GM21737 (cell line): ENCODE results near the gene PRKCA.

Source experiments
- ATAC-seq: cut with Tn5 transposase; IDR thresholded peaks from one replicate; pipeline ENCODE4 v1.9.1; 2021; ENCODE audit warnings: mild to moderate bottlenecking, moderate library complexity; ENCODE audit not compliant: unreplicated experiment

The PRKCA gene

DNA sequence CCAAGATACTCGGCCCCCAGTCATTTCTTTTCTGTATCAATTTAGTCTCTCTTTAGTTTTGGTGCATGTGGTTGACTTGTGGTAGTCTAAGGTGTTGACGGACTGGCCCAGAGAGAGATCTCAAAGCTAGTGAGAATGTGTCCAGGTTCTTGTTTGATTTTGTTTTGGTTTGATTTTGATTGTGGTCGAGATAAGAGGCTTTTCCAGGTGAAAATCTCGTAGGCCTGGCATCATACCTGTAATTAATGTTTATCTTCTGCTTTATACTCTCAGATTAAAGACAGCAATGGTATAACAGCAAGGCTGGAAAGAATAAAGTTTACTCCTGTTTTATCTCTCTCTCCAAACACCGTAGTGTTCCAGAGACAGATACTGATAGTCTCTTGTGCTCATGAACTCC, 360.1 kb downstream of the PRKCA start:
- ATAC-seq = no peak

DNA sequence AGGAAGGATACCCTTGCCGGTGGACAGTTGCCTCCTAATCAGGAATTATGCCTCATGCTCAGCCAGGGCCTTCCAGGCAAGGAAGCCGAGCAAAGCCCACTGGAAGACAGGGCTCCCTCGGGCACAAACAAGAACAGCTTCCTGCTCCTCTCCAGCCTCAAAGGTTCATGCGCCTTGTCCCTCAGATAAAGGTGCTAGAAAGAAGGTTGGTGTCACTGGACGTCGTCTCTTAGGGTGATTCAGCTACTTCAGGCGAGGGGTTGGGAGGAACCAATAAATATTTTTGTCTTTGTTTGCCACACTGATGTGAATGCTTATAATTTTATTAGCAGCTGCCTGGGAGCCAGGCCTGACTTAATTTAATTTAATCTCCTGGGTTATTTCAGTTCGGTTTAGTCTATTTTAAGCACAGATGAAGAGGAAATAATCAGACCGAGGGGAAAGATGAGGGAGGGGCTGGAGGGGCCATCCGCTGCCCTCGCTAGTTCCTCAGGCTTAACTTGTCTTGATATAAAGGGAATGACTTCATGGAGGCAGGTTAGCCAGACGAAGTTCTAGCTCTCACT, 360.7 kb downstream of the PRKCA start:
- no peak for ATAC-seq

DNA sequence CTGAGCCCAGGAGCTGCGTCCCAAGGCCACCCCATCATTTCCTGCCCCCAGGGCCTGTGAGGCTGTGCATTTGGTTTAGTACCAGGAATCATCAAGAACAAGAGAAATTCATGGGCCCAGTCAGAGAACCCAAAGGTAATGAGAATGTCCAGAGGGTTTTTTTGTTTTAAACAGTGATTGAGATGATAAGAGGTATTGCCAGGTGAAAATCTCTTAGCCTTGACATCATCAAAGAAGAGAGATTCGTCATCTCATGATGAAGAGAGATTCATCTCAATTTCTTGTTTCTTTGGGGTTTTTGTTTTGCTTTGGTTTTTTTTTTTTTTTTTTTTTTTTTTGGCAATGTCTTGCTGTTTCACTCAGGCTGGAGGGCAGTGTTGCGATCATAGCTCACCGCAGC, 361.9 kb downstream of the PRKCA start:
- no peak for ATAC-seq

DNA sequence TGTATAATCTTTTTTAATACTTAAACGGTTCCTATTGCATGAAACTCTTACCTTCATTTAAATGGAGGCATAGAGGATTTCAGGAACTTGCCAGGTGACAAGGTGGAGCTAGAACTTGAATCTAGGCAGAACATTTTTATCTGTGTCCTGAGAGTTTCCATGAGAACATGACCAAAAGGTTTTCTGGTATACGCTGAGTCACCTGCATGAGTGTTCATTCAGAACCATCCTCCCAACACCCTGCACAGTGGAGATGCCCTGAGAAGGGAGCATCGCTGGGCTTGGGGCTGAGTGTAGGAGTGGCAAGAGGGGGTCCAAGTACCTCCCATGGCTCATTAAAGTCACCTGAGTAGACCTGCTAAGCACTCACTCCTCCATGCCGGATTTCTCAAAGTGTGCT, 362.8 kb downstream of the PRKCA start:
- ATAC-seq = no peak

DNA sequence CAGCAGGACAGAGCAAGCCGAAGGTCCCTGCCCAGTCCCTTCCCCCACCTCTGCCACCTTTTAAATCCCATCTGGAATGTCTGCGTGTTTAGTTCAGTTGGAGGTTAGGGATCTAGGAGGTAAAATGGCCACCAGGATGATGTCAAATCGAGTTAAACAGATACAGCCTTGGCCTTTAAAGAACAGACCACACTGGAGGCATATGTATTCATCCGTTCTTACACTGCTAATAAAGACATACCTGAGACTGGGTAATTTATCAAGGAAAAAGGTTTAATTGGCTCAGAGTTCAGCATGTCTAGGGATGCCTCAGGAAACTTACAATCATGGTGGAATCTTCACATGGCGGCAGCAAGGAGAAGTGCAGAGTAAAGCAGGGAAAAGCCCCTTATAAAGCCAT, 364.7 kb downstream of the PRKCA start:
- ATAC-seq = no peak

GRCh38 chr17:66667491-66668030, 365.1 kb downstream of the PRKCA start:
- ATAC-seq = no peak

GRCh38 chr17:66670206-66670605, 367.8 kb downstream of the PRKCA start:
- ATAC-seq = no peak

- no peak for ATAC-seq
Measured at GRCh38 chr17:66671156-66671555, 368.7 kb downstream of the PRKCA start.

GRCh38 chr17:66673668-66674276, 371.4 kb downstream of the PRKCA start:
- no peak for ATAC-seq

GRCh38 chr17:66675273-66675990, 373.0 kb downstream of the PRKCA start:
- no peak for ATAC-seq

DNA sequence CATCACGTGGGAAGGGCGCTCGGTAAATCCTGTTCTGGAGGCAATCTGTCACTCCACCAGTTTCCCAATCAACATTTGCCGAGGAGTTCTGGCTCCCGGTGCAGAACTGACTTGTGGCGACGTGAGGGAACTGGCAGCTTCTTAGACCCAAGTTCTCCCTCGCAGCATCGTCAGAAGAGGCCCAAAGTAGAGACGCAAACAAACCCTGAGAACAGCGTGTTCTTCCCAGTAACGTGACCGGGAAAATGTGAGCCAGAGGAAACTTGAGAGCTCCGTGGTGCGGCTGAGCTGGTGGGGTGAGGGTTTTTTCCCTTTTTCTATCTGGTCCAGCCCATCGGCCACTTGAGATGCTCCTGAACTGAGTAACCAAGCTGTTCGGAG, 373.6 kb downstream of the PRKCA start:
- no peak for ATAC-seq

- no peak for ATAC-seq
Measured at GRCh38 chr17:66676421-66676820, 374.0 kb downstream of the PRKCA start.

- ATAC-seq = no peak
Measured at GRCh38 chr17:66677201-66677981, 375.0 kb downstream of the PRKCA start.

DNA sequence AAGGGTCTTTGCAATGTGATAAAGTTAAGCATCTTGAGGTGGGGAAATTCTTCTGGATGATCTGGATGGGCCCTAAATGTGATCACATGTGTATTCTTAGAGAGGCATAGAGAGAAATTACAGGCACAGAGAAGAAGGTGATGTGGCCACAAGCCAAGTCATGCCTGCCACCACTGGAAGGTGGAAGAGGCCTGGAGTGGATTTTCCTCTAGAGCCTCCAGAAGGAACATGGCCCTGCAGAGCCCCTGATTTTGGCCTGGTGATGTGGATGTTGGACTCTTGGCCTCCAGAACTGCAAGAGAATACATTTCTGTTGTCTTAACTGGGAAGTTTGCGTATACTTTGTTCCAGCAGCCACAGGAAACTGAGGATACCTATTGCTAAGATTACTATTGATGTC, 375.6 kb downstream of the PRKCA start:
- no peak for ATAC-seq

DNA sequence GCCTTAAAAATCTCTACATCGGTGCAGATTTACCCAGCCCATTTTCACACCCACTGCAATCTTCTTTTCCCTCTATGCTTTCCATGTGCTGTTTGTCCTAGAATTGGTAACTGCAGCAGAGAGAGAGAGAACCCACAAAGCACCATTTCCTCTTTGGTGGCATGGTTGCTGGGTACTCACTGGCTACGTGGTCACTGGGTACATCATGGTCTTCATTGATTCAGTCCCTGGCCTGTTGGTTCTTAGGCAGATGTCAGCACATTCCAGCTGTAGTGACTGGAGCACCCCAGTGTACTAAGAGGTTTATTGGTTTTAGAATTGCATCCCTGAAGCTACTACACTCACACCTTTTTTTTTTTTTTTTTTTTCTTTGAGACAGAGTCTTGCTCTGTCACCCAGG, 376.4 kb downstream of the PRKCA start:
- ATAC-seq = no peak

GRCh38 chr17:66679631-66680517, 377.5 kb downstream of the PRKCA start:
- no peak for ATAC-seq

GRCh38 chr17:66682283-66682682, 379.9 kb downstream of the PRKCA start:
- ATAC-seq = no peak

- no peak for ATAC-seq
Measured at GRCh38 chr17:66684261-66684660, 381.8 kb downstream of the PRKCA start.

DNA sequence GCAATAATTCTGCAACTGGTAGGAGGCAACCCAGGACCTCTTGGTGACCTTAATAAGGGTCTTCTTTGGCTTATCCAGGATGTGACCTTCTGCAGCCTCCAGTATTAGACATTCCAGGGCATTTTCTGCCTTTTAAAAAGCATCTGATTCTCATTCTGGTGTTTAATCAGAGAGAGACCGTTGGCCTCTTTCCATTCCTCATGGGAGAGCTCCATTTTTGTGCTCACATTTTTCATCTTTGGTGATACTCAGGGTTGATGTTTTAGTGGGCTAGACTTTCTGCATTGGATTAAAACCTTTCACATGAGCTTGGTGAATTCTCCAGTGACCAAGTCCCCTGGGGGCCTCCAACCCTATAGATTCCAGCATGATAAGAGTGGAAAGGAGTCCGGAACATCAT, 382.3 kb downstream of the PRKCA start:
- ATAC-seq = no peak

GRCh38 chr17:66686601-66687000, 384.2 kb downstream of the PRKCA start:
- no peak for ATAC-seq
